Mucosa of rectum (tissue), 2 donors: ENCODE measurements around the gene SLC41A3.
"Not testable (repeated sequence)": the region's sequence is repeated elsewhere in the genome, so short reads cannot be mapped to it uniquely, and the experiment has no call there.

Experiments
- H3K27ac ChIP-seq, 2 donors: one replicate each; pipeline ENCODE4 v1.7.0; 2013; ENCODE audit warnings: inconsistent platforms in 2 of 2, low read depth in 2 of 2, low read length in 2 of 2
- H3K27me3 ChIP-seq, 2 donors: one replicate each; pipeline ENCODE4 v1.7.0; 2013; ENCODE audit warnings: low read length in 2 of 2; ENCODE audit not compliant: control insufficient read depth in 2 of 2, insufficient read depth in 2 of 2
- H3K36me3 ChIP-seq, 2 donors: one replicate each; pipeline ENCODE4 v1.7.0; 2013; ENCODE audit warnings: low read length in 2 of 2; ENCODE audit not compliant: control insufficient read depth in 2 of 2, insufficient read depth in 2 of 2
- H3K4me1 ChIP-seq, 2 donors: one replicate each; pipeline ENCODE4 v1.7.0; 2013; ENCODE audit warnings: low read length in 2 of 2, mild to moderate bottlenecking in 1 of 2; ENCODE audit not compliant: control insufficient read depth in 2 of 2, insufficient read depth in 2 of 2
- H3K4me3 ChIP-seq, 2 donors: one replicate each; pipeline ENCODE4 v1.7.0; 2013; ENCODE audit warnings: low read length in 2 of 2
- H3K9ac ChIP-seq, 2 donors: one replicate each; pipeline ENCODE4 v1.7.0; 2013; ENCODE audit warnings: low read length in 2 of 2, low read depth in 1 of 2, mild to moderate bottlenecking in 1 of 2
- H3K9me3 ChIP-seq, 2 donors: one replicate each; pipeline ENCODE4 v1.7.0; 2013; ENCODE audit warnings: low read length in 2 of 2; ENCODE audit not compliant: control insufficient read depth in 2 of 2
- donor health status: healthy.
- donor health status: Normal muscosa, but diverticular disease.

SLC41A3 gene

GRCh38 chr3:125959317-125960065 lies 124.4 kb downstream of the SLC41A3 start:
- no peak overlapping the region for H3K27ac ChIP-seq
- no peak overlapping the region for H3K9ac ChIP-seq
- no peak overlapping the region for H3K4me3 ChIP-seq
- H3K36me3 ChIP-seq, result no peaks in the 10 kb centered on the region
- H3K4me1 ChIP-seq, result no peaks in the 10 kb centered on the region
- H3K9me3 ChIP-seq, result no peaks in the 10 kb centered on the region
- H3K27me3 ChIP-seq, result peaks cover 0 to 7% of the 10 kb centered on the region in 2 donors

DNA sequence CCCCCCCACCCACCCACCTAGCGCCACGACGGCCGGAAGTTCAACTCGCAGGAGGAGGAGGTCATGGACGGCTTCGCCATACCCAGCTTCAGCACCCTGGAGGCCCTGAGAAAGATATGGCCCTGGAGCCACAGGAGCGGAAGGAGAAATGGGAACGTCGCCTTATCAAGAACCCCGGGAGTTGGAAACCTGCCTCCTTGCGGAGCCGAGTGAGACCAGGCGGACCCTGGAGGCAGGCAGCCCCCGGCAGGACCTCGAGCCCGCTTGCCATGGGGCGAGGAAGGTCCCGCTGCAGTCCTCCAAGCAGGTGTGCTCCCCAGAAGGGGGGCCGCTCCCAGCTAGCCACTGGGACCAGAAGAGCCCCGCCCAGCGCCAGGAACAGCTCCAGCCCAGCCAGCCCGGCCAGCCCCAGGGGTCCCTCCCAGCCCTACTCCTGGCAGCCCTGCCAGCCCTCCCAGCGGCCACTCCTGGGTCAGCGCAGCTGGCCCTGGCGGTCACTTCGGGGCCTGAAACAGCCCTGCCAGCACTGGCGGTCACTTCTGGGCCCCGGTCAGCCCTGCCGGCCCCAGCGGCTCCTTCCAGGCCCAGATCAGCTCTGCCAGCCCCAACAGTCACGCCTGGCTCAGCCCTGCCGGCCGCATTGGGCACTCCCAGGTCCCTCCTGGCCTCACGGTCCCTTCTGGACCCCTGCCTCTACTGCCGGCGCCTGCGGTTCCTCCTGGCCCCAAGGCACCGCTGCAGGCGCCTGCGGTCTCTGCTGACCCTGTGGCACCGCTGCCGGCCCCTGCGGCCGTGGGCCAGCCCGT lies 125.2 kb downstream of the SLC41A3 start:
- no peaks in the 10 kb centered on the region for H3K4me1 ChIP-seq
- no peaks in the 10 kb centered on the region for H3K9me3 ChIP-seq
- peaks cover 0 to 7% of the 10 kb centered on the region in 2 donors for H3K27me3 ChIP-seq
- no peak overlapping the region for H3K27ac ChIP-seq
- H3K4me3 ChIP-seq, result no peak overlapping the region
- H3K9ac ChIP-seq, result no peak overlapping the region
- no peaks in the 10 kb centered on the region for H3K36me3 ChIP-seq

GRCh38 chr3:125957674-125958510 lies 126.0 kb downstream of the SLC41A3 start:
- H3K4me3 ChIP-seq, result no peak overlapping the region
- no peaks in the 10 kb centered on the region for H3K36me3 ChIP-seq
- no peaks in the 10 kb centered on the region for H3K4me1 ChIP-seq
- no peaks in the 10 kb centered on the region for H3K9me3 ChIP-seq
- peaks cover 0 to 7% of the 10 kb centered on the region in 2 donors for H3K27me3 ChIP-seq
- no peak overlapping the region for H3K27ac ChIP-seq
- H3K9ac ChIP-seq, result no peak overlapping the region

DNA sequence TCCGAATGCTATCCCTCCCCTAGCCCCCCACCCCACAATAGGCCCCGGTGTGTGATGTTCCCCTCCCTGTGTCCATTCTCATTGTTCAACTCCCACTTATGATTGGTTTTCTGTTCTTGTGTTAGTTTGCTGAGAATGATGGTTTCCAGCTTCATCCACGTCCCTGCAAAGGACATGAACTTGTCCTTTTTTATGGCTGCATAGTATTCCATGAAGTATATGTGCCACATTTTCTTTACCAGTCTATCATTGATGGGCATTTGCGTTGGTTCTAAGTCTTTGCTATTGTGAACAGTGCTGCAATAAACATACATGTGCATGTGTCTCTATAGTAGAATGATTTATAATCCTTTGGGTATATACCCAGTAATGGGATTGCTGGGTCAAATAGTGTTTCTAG lies 126.9 kb downstream of the SLC41A3 start:
- not testable (repeated sequence) for H3K9me3 ChIP-seq, H3K9ac ChIP-seq, H3K4me3 ChIP-seq, H3K4me1 ChIP-seq, H3K27ac ChIP-seq, H3K36me3 ChIP-seq, H3K27me3 ChIP-seq
